Mesodermal cell (in vitro differentiated cells): ENCODE measurements around the gene THAP3.
"Not testable (repeated sequence)": the region's sequence is repeated elsewhere in the genome, so short reads cannot be mapped to it uniquely, and the experiment has no call there.

Source experiments
- H3K27ac ChIP-seq: 2 replicates; pipeline ENCODE4 v1.7.0; 2013; ENCODE audit warnings: mild to moderate bottlenecking, low read depth, low read length, moderate library complexity; ENCODE audit not compliant: severe bottlenecking
- H3K36me3 ChIP-seq: 2 replicates; pipeline ENCODE4 v1.7.1; 2013; ENCODE audit warnings: mild to moderate bottlenecking, low read length, moderate library complexity; ENCODE audit not compliant: control insufficient read depth, insufficient read depth
- H3K4me1 ChIP-seq: one replicate; pipeline ENCODE4 v1.7.1; 2013; ENCODE audit warnings: mild to moderate bottlenecking, low read length; ENCODE audit not compliant: insufficient read depth, control insufficient read depth, poor library complexity, severe bottlenecking
- H3K4me3 ChIP-seq: 2 replicates; pipeline ENCODE4 v1.7.0; 2013; ENCODE audit warnings: low read length, control low read depth, mild to moderate bottlenecking; ENCODE audit not compliant: insufficient read depth, poor library complexity, severe bottlenecking; ENCODE audit errors: extremely low read depth
- H3K9me3 ChIP-seq: 2 replicates; pipeline ENCODE4 v1.7.1; 2013; ENCODE audit warnings: mild to moderate bottlenecking, low read length, moderate library complexity; ENCODE audit not compliant: control insufficient read depth
- WGBS, 2 experiments: methylation state at CpG; one replicate each; pipeline ENCODE4 v1.1.5; 2013; ENCODE audit warnings: missing lambda C conversion rate in 2 of 2; ENCODE audit not compliant: insufficient coverage in 2 of 2; 5-methylcytosine and 5-hydroxymethylcytosine counted together

THAP3 gene

GRCh38 chr1:6662468-6662867, 37.8 kb downstream of the THAP3 start:
- H3K36me3 ChIP-seq, result peaks cover 67% of the 10 kb centered on the region
- H3K4me1 ChIP-seq, H3K9me3 ChIP-seq, H3K27ac ChIP-seq, H3K4me3 ChIP-seq: not testable (repeated sequence)
- WGBS, 2 experiments, result 97 to 99% methylated on average over 7 of the region's 7 CpGs

- Histone ChIP-seq H3K4me3 (no peak overlapping the region), H3K9me3 (no peaks in the 10 kb centered on the region), H3K4me1 (no peaks in the 10 kb centered on the region), H3K27ac (no peak overlapping the region), H3K36me3 (peaks cover 74% of the 10 kb centered on the region)
- WGBS, 2 experiments, result 90 to 98% methylated on average over 3 to 4 of the region's 5 CpGs
These were observed 42.0 kb downstream of the THAP3 start for GRCh38 chr1:6666696-6667095.

DNA sequence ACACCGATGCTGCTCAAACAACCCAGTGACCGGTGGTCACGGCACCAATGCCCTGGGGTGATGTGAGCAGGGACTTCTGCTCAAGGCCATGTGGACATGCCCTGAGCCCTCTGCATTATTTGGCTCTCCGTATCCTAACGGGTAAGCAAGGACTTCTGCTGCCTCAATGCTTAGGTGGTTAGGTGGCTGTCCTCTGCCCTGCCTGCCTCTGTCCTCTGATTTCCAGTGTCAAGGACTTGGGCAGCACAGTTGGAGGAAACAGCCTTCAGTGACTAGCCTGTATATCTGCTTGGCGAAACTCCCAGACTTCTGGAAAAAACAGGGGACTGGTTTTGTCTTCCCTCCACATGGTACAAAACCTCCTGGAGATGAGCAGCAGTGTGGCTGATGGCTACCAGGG, 42.5 kb downstream of the THAP3 start:
- no peak overlapping the region for H3K27ac ChIP-seq
- H3K36me3 ChIP-seq, result peaks cover 78% of the 10 kb centered on the region
- no peaks in the 10 kb centered on the region for H3K9me3 ChIP-seq
- no peaks in the 10 kb centered on the region for H3K4me1 ChIP-seq
- no peak overlapping the region for H3K4me3 ChIP-seq
- WGBS, 2 experiments, result 94 to 98% methylated on average over 6 of the region's 6 CpGs

GRCh38 chr1:6668503-6668902, 43.8 kb downstream of the THAP3 start:
- WGBS, 2 experiments, result 100% methylated on average over 1 to 5 of the region's 9 CpGs
- Histone ChIP-seq H3K4me1 (peaks cover 3% of the 10 kb centered on the region), H3K27ac (no peak overlapping the region), H3K4me3 (no peak overlapping the region), H3K36me3 (peaks cover 74% of the 10 kb centered on the region), H3K9me3 (no peaks in the 10 kb centered on the region)

DNA sequence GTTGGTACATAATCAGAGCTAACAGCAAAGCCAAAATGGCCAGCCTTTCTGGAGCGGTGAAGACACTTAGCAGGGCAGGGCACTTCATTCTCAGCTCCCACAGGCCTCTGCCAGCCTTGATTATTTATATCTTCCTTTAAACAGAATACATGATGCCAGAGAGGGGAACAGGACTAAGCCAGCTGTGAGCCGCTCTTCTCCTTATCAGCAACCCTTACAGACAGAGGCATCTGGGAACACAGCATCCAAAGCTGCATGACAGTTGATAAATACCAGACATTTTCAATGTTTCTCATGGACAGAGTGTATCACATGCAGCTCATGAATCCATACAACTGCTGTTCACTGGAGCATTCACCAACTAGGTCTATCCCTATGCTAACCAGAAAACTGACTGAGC, 47.9 kb downstream of the THAP3 start:
- Histone ChIP-seq H3K9me3 (no peaks in the 10 kb centered on the region), H3K36me3 (peaks cover 78% of the 10 kb centered on the region), H3K4me1 (peaks cover 3% of the 10 kb centered on the region), H3K27ac (peak overlapping the region; percentile 54), H3K4me3 (no peak overlapping the region)
- 63 to 100% methylated on average over 1 of the region's 2 CpGs for WGBS, 2 experiments

DNA sequence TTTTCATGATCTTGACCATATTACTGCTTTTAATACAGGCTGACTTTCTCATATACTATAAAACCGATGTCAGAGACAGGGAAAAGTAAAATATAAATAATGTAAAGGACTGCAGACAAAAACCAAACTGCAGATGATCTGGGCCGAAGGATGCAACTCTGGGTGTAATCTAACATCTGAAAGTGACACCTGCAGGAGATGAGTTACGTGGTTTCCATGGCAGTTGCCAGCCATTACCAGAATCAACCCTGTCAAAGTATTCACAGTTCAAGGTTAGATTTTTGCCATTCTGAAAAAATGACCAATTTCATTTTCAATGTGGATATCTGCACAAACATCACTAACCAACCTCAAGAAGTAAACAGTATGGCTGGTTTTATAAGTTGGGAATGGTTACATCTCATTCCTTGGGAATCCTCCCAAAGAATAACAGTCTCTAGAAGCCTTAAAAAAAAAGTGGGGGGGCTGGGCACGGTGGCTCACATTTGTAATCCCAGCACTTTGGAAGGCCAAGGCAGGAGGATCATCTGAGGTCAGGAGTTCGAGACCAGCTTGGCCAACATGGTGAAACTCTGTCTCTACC, 49.2 kb downstream of the THAP3 start:
- peaks cover 3% of the 10 kb centered on the region for H3K4me1 ChIP-seq
- 93 to 94% methylated on average over 2 to 3 of the region's 5 CpGs for WGBS, 2 experiments
- no peak overlapping the region for H3K4me3 ChIP-seq
- H3K36me3 ChIP-seq, result peaks cover 83% of the 10 kb centered on the region
- no peak overlapping the region for H3K27ac ChIP-seq
- H3K9me3 ChIP-seq, result no peaks in the 10 kb centered on the region

GRCh38 chr1:6674771-6675170, 50.1 kb downstream of the THAP3 start:
- no peaks in the 10 kb centered on the region for H3K9me3 ChIP-seq
- no CpG with 5 or more reads among the region's 1 CpG for WGBS, 2 experiments
- H3K27ac ChIP-seq, result no peak overlapping the region
- no peak overlapping the region for H3K4me3 ChIP-seq
- H3K4me1 ChIP-seq, result peaks cover 3% of the 10 kb centered on the region
- peaks cover 86% of the 10 kb centered on the region for H3K36me3 ChIP-seq

DNA sequence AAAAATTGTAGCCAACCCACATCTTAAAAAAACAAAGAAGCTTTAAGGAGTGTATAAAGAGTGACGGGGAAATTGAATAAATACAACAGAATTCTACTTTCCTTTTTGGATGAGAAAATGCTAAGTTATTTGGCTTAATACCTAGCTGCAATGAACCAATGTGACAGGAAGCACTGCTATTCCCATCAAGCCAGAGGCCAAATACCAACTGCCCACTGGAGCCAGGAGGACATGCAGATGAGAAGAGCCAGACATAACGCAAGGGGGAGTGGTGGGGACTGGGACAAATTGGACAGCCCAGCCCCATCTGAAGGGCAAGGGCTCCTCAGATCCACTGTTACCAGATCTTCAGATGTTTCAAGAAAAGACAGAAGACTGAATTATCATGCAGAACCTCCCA, 51.3 kb downstream of the THAP3 start:
- no peaks in the 10 kb centered on the region for H3K9me3 ChIP-seq
- no peak overlapping the region for H3K4me3 ChIP-seq
- H3K27ac ChIP-seq, result no peak overlapping the region
- H3K4me1 ChIP-seq, result peaks cover 3% of the 10 kb centered on the region
- H3K36me3 ChIP-seq, result peaks cover 88% of the 10 kb centered on the region
- WGBS, 2 experiments, result 100% methylated on average over 1 of the region's 2 CpGs; no CpG with 5 or more reads in 1 of the 2 experiments
